MCF 10A (cell line): ENCODE measurements around the gene EHMT2. TPM values are rescaled to one million over a fixed set of nuclear protein-coding genes. Genes with fewer than 3 reads are reported as not detected.

Experiments used
- BruUV-seq: library from RNA; stranded (reverse); fragments of 400-500 nt; replicated peaks from 2 replicates; lab custom pipeline; 2021; lab: Mats Ljungman, UMichigan
- CTCF ChIA-PET: fragments of 300-600 bp; sonication (Branson Sonifier 250); formaldehyde crosslinking; extraction: SDS; loops from one replicate; lab custom pipeline; 2021; ENCODE audit warnings: antibody characterized with exemption, inconsistent platforms; lab: Yijun Ruan, JAX
- POLR2A ChIA-PET: fragments of 300-600, 350-650 bp; sonication (Branson Sonifier 250); formaldehyde crosslinking; extraction: SDS; loops from one replicate; lab custom pipeline; 2020; ENCODE audit warnings: antibody characterized with exemption, inconsistent platforms; lab: Yijun Ruan, JAX
- DNase-seq: peaks from one replicate; pipeline ENCODE4 v3.0.0-alpha.2; 2018; ENCODE audit not compliant: unreplicated experiment
- H3K27ac Mint-ChIP-seq: one replicate; pipeline ENCODE4 v1.8.0; 2022; ENCODE audit warnings: mild to moderate bottlenecking, low read depth, mixed read lengths; ENCODE audit not compliant: unreplicated experiment
- H3K27me3 Mint-ChIP-seq: one replicate; pipeline ENCODE4 v1.8.0; 2022; ENCODE audit warnings: mixed read lengths; ENCODE audit not compliant: insufficient read depth, unreplicated experiment
- H3K36me3 Mint-ChIP-seq: one replicate; pipeline ENCODE4 v1.8.0; 2022; ENCODE audit warnings: mild to moderate bottlenecking, moderate library complexity, mixed read lengths; ENCODE audit not compliant: insufficient read depth, unreplicated experiment
- H3K4me1 Mint-ChIP-seq: one replicate; pipeline ENCODE4 v1.8.0; 2022; ENCODE audit warnings: mixed read lengths; ENCODE audit not compliant: insufficient read depth, unreplicated experiment
- H3K4me3 Mint-ChIP-seq: one replicate; pipeline ENCODE4 v1.8.0; 2022; ENCODE audit warnings: mild to moderate bottlenecking, moderate library complexity, mixed read lengths; ENCODE audit not compliant: unreplicated experiment
- H3K9me3 Mint-ChIP-seq: one replicate; pipeline ENCODE4 v1.8.0; 2022; ENCODE audit warnings: mixed read lengths; ENCODE audit not compliant: unreplicated experiment
- CTCF ChIP-seq: fragments of 200-600 bp; IDR thresholded peaks from one replicate; pipeline ENCODE4 v1.8.0; 2022; ENCODE audit warnings: antibody characterized with exemption, mild to moderate bottlenecking; ENCODE audit not compliant: unreplicated experiment
- intact Hi-C: fragments of 100-400 bp; cut with micrococcal nuclease; formaldehyde crosslinking; loops from 2 replicates; pipeline ENCODE4 v1.14.1; 2022
- total RNA-seq: library from RNA; stranded (reverse); gene quantifications from 2 replicates; pipeline ENCODE4 v1.2.3, GENCODE V29; 2022

Gene EHMT2
- total RNA-seq, 1 experiment from 2014 or later, result 20.2 TPM

- Mint-ChIP-seq H3K9me3 (no peaks in the 10 kb centered on the region), H3K27ac (peak overlapping the region; percentile 93), H3K27me3 (no peaks in the 10 kb centered on the region), H3K4me3 (peak overlapping the region; percentile 93), H3K36me3 (peaks cover 38% of the 10 kb centered on the region), H3K4me1 (peaks cover 31% of the 10 kb centered on the region)
- TF ChIP-seq CTCF, result no peak
- ChIA-PET CTCF (interaction anchor here (0.5 to 1.9 kb wide), 10 partner anchors 11 to 1271 kb away, joined by 3 to 28 read pairs (median 4); partner anchors contain the start of gene NEU1), POLR2A (interaction anchor here (0.6 to 3.5 kb wide), 32 partner anchors 14 to 1373 kb away, joined by 3 to 41 read pairs (median 5); partner anchors contain the start of genes ABHD16A, AGPAT1, BAG6 and C6orf47)
- BruUV-seq, result no TSS peak
- intact Hi-C loops, result no loop called here
- peak; percentile 65 for DNase-seq
Observed at GRCh38 chr6:31898383-31899011, 999 bp upstream of the EHMT2 start.

GRCh38 chr6:31896856-31897611 lies 464 bp downstream of the EHMT2 start:
- peaks cover 52% of the 10 kb centered on the region for H3K36me3 Mint-ChIP-seq
- H3K4me3 Mint-ChIP-seq, result peak overlapping the region; percentile 93
- H3K9me3 Mint-ChIP-seq, result no peaks in the 10 kb centered on the region
- no peak for TF ChIP-seq CTCF
- POLR2A ChIA-PET, result interaction anchor here (0.6 to 3.5 kb wide), 24 partner anchors 10 to 399 kb away, joined by 3 to 41 read pairs (median 6); partner anchors contain the start of genes BAG6, C6orf47, CFB and DDX39B
- CTCF ChIA-PET, result interaction anchor here (1.2 to 1.9 kb wide), 4 partner anchors 10 to 55 kb away, joined by 3 to 28 read pairs (median 5); no protein-coding TSS in a partner anchor
- BruUV-seq, result no TSS peak
- no peaks in the 10 kb centered on the region for H3K27me3 Mint-ChIP-seq
- peak overlapping the region; percentile 64 for H3K27ac Mint-ChIP-seq
- intact Hi-C loops, result no loop called here
- H3K4me1 Mint-ChIP-seq, result peaks cover 23% of the 10 kb centered on the region
- no peak for DNase-seq

GRCh38 chr6:31896493-31896855 lies 1.0 kb downstream of the EHMT2 start:
- Mint-ChIP-seq H3K4me3 (peak overlapping the region; percentile 71), H3K36me3 (peaks cover 58% of the 10 kb centered on the region), H3K9me3 (no peaks in the 10 kb centered on the region), H3K27ac (peak overlapping the region; percentile 64), H3K4me1 (peaks cover 23% of the 10 kb centered on the region), H3K27me3 (no peaks in the 10 kb centered on the region)
- intact Hi-C loops, result no loop called here
- DNase-seq, result no peak
- POLR2A ChIA-PET, result interaction anchor here (0.6 to 3.5 kb wide), 4 partner anchors 55 to 107 kb away, joined by 5 to 37 read pairs (median 22); partner anchors contain the start of gene DXO
- BruUV-seq, result no TSS peak
- no peak for TF ChIP-seq CTCF
- CTCF ChIA-PET, result interaction anchor here (0.6 to 1.3 kb wide), 3 partner anchors 9 to 56 kb away, joined by 3 to 5 read pairs (median 4); no protein-coding TSS in a partner anchor

GRCh38 chr6:31892821-31893220 lies 4.7 kb downstream of the EHMT2 start:
- Mint-ChIP-seq H3K4me3 (no peak overlapping the region), H3K36me3 (peaks cover 61% of the 10 kb centered on the region), H3K4me1 (peaks cover 7% of the 10 kb centered on the region), H3K9me3 (no peaks in the 10 kb centered on the region), H3K27me3 (no peaks in the 10 kb centered on the region), H3K27ac (no peak overlapping the region)
- POLR2A ChIA-PET, result interaction anchor here (0.6 kb wide), 1 partner anchor 26 kb away, joined by 6 read pairs; no protein-coding TSS in a partner anchor
- no TSS peak for BruUV-seq
- intact Hi-C loops, result no loop called here
- no peak for TF ChIP-seq CTCF
- CTCF ChIA-PET, result no interaction called here
- no peak for DNase-seq
